Astrocyte of the cerebellum (primary cell): ENCODE data around the gene CDC37L1.
A peak's percentile ranks its signal among the peaks of the same experiment; 100 is the strongest.

ENCODE experiments used
- DNase-seq: peaks from one replicate; pipeline ENCODE4 v3.0.0-alpha.2; 2011; ENCODE audit warnings: low read depth
- H3K4me3 ChIP-seq: 2 replicates; pipeline ENCODE4 v1.5.1; 2011; ENCODE audit warnings: mild to moderate bottlenecking, low read depth, low read length, moderate library complexity
- in situ Hi-C: cut with HindIII; loops from 2 replicates; pipeline ENCODE4 v1.10.0; 2017; ENCODE audit warnings: low sequenced_read_pairs
- TF ChIP-seq, protein P1 (sequence below): IDR thresholded peaks from 2 replicates; pipeline ENCODE4 v1.5.1; 2012; ENCODE audit warnings: low read length, low read depth, moderate library complexity, mild to moderate bottlenecking; ENCODE audit errors: missing control alignments

The CDC37L1 gene

DNA sequence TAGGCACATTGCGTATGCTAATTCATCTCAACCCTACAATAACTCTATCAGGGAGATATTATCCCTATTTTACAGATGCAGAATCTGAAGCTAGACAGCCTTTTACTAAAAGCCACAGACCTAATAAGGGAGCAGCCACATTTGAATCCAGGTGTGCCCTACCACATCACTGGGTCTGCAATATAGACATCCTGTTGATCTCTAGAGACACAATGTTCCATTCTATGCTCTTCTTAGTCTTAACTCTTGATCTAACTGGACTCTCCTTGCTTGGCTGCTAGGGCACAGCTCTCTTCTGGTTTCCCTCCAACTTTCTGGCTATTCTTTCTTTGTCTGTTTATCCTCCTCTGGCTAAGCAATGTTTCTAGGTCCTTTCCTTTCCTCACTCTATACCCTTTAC is 11.7 kb upstream of the CDC37L1 start:
- in situ Hi-C loops, result no loop called here
- H3K4me3 ChIP-seq, result no peak overlapping the region
- DNase-seq, result no peak
- TF ChIP-seq, protein P1, sequence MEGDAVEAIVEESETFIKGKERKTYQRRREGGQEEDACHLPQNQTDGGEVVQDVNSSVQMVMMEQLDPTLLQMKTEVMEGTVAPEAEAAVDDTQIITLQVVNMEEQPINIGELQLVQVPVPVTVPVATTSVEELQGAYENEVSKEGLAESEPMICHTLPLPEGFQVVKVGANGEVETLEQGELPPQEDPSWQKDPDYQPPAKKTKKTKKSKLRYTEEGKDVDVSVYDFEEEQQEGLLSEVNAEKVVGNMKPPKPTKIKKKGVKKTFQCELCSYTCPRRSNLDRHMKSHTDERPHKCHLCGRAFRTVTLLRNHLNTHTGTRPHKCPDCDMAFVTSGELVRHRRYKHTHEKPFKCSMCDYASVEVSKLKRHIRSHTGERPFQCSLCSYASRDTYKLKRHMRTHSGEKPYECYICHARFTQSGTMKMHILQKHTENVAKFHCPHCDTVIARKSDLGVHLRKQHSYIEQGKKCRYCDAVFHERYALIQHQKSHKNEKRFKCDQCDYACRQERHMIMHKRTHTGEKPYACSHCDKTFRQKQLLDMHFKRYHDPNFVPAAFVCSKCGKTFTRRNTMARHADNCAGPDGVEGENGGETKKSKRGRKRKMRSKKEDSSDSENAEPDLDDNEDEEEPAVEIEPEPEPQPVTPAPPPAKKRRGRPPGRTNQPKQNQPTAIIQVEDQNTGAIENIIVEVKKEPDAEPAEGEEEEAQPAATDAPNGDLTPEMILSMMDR, result no peak

GRCh38 chr9:4668604-4669003 is 10.8 kb upstream of the CDC37L1 start:
- no peak for DNase-seq
- in situ Hi-C loops, result no loop called here
- H3K4me3 ChIP-seq, result no peak overlapping the region
- TF ChIP-seq, protein P1, result no peak

DNA sequence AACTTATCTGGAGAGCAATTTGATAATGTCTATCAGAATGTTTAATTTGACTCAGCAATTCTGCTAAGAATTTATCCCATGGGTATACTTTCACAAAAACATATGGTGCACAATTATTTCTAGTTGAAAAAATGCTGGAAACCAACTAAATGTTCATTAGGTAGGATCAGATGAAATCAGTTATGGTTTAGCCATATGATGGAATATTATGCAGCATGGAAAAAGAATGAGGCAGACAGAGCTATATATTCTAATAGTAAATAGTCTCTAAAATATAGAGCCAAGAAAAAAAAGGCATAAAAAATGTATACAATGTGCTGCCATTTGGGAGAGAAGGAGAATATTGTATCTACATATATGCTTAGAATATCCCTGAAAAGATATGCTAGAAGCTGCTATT is 9.5 kb upstream of the CDC37L1 start:
- TF ChIP-seq, protein P1, result no peak
- DNase-seq, result no peak
- in situ Hi-C loops, result no loop called here
- no peak overlapping the region for H3K4me3 ChIP-seq

- DNase-seq, result no peak
- no peak overlapping the region for H3K4me3 ChIP-seq
- in situ Hi-C loops, result no loop called here
- TF ChIP-seq, protein P1, result no peak
Measured at GRCh38 chr9:4670591-4670990, 8.8 kb upstream of the CDC37L1 start.

GRCh38 chr9:4671737-4672136 is 7.6 kb upstream of the CDC37L1 start:
- DNase-seq, result no peak
- H3K4me3 ChIP-seq, result no peak overlapping the region
- TF ChIP-seq, protein P1, result no peak
- in situ Hi-C loops, result no loop called here

DNA sequence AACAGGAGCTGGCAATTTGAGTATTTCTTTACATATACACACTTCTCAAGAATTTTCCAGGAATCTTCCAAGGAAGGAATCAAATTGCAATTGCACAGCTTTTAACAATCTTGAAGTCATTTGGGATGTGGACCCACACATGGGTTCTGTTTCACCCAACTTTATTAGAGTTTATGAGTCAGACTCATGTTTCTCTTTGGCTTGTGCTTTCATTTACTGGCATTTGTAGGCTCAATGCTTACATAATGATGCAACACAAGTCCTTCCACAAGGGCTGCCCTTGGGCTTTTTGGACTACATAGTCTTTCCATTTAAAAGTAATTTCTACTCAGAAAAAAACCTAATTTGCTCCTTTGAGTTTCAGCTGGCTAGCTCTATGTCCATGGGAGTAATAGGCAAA is 4.6 kb upstream of the CDC37L1 start:
- DNase-seq, result peak; percentile 67
- in situ Hi-C loops, result no loop called here
- H3K4me3 ChIP-seq, result no peak overlapping the region
- TF ChIP-seq, protein P1, result no peak

DNA sequence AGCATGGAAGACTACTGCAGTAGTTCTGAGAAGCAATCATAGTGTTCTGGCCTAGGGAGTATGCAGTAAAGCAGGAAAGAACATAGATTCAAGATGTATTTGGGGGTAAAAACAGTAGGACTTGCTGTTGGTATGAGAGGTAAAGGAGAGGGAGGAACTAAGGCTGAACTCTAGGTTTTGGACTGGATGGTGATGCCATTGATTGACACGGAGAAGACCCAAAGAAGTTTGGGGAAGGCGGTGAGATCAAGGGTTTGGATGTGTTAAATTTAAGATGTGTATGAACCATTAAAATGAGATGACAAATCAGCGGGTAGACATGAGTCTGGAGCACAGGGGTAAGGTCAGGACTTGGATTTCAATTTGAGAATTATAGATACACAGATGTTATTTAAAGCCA is 2.0 kb upstream of the CDC37L1 start:
- no peak for DNase-seq
- in situ Hi-C loops, result no loop called here
- TF ChIP-seq, protein P1, result no peak
- H3K4me3 ChIP-seq, result no peak overlapping the region
